Adrenal gland (tissue), 5 donors: ENCODE measurements around the gene KCNT2.

Experiments used
- CTCF ChIP-seq, 6 experiments: fragments of 450-650 bp in 4 of 6; fragments of 200-600 bp in 2 of 6; sonication (generic) in 1 of 6; IDR thresholded peaks; 1 replicate in 5 of 6; 2 replicates in 1 of 6; pipeline versions ENCODE4 v1.5.1 to v1.8.0; 2016 to 2021; ENCODE audit warnings: antibody characterized with exemption in 6 of 6, mild to moderate bottlenecking in 2 of 6, moderate library complexity in 1 of 6
- POLR2A ChIP-seq, 2 donors: fragments of 450-650 bp; IDR thresholded peaks; one replicate each; pipeline ENCODE4 v1.6.1; 2017; ENCODE audit warnings: antibody characterized with exemption in 2 of 2, mild to moderate bottlenecking in 2 of 2, moderate library complexity in 1 of 2
- donor health status: DM: no; HTN: no; CAD: no.

GRCh38 chr1:196405839-196406238 lies 202.4 kb downstream of the KCNT2 start:
- no peak for TF ChIP-seq POLR2A (IDR thresholded peaks at IDR 0.05)
- TF ChIP-seq CTCF (IDR thresholded peaks at IDR 0.05): no peak
